ENCODE measurements around the gene NR2C2AP.

The NR2C2AP gene

GRCh38 chr19:19214892-19215291 is 11.7 kb upstream of the NR2C2AP start:
- no peak for DNase-seq (ENCODE audit: low spot score)

GRCh38 chr19:19214159-19214490 is 10.9 kb upstream of the NR2C2AP start:
- DNase-seq (ENCODE audit: low spot score) = no peak

- no peak for DNase-seq (ENCODE audit: low spot score)
Observed at GRCh38 chr19:19213426-19214158, 10.4 kb upstream of the NR2C2AP start.

GRCh38 chr19:19212916-19213315 is 9.7 kb upstream of the NR2C2AP start:
- no peak for DNase-seq (ENCODE audit: low spot score)

GRCh38 chr19:19211499-19212420 is 8.5 kb upstream of the NR2C2AP start, which contains the start of gene NCAN:
Gene NCAN, plus strand, starts transcription at chr19:19211958. Its CDS starts 4,996 bp downstream, at chr19:19216954.
- no peak for DNase-seq (ENCODE audit: low spot score)

GRCh38 chr19:19209372-19209771 is 6.2 kb upstream of the NR2C2AP start:
- DNase-seq (ENCODE audit: low spot score) = no peak

- DNase-seq (ENCODE audit: low spot score) = peak; percentile 57
Observed at GRCh38 chr19:19207637-19208572, 4.7 kb upstream of the NR2C2AP start.

- no peak for DNase-seq (ENCODE audit: low spot score)
Observed at GRCh38 chr19:19206938-19207337, 3.7 kb upstream of the NR2C2AP start.

- DNase-seq (ENCODE audit: low spot score) = peak; percentile 65
Observed at GRCh38 chr19:19205416-19206410, 2.5 kb upstream of the NR2C2AP start.

- no peak for DNase-seq (ENCODE audit: low spot score)
Observed at GRCh38 chr19:19204181-19204580, 967 bp upstream of the NR2C2AP start.

GRCh38 chr19:19202707-19203011 is 555 bp downstream of the NR2C2AP start:
- no peak for DNase-seq (ENCODE audit: low spot score)

- DNase-seq (ENCODE audit: low spot score) = no peak
Observed at GRCh38 chr19:19201697-19202630, 1.2 kb downstream of the NR2C2AP start.

- no peak for DNase-seq (ENCODE audit: low spot score)
Observed at GRCh38 chr19:19193926-19194325, 9.3 kb downstream of the NR2C2AP start.

- no peak for DNase-seq (ENCODE audit: low spot score)
Observed at GRCh38 chr19:19192910-19193423, 10.2 kb downstream of the NR2C2AP start.

- peak; percentile 99 for DNase-seq (ENCODE audit: low spot score)
Observed at GRCh38 chr19:19192078-19192882, 10.9 kb downstream of the NR2C2AP start, which contains the start of the genes BORCS8 and RFXANK. Gene BORCS8, minus strand, starts transcription at chr19:19192152. Its CDS starts 35 bp downstream, at chr19:19192117. Gene RFXANK, plus strand, starts transcription at chr19:19192258. Its CDS starts 1,689 bp downstream, at chr19:19193947.

- DNase-seq (ENCODE audit: low spot score) = no peak
Observed at GRCh38 chr19:19191768-19192077, 11.5 kb downstream of the NR2C2AP start.

- DNase-seq (ENCODE audit: low spot score) = no peak
Observed at GRCh38 chr19:19186742-19187141, 16.5 kb downstream of the NR2C2AP start.

GRCh38 chr19:19185853-19186740 is 17.1 kb downstream of the NR2C2AP start:
- no peak for DNase-seq (ENCODE audit: low spot score)
